ENCODE results near the gene TWNK.
"Not testable (repeated sequence)": the region's sequence is repeated elsewhere in the genome, so short reads cannot be mapped to it uniquely, and the experiment has no call there.

- not testable (repeated sequence) for TF ChIP-seq CTCF (IDR thresholded peaks at IDR 0.05; ENCODE audit: low read length); EZH2 (optimal IDR thresholded peaks at IDR 0.05; ENCODE audit: low read depth, low read length); EZH2phosphoT487 (IDR thresholded peaks at IDR 0.05; ENCODE audit: low read length)
These were observed 11.9 kb upstream of the TWNK start for GRCh38 chr10:100975397-100975796.

Data from MM.1S (cell line).